ENCODE results near the gene GPATCH2L.

DNA sequence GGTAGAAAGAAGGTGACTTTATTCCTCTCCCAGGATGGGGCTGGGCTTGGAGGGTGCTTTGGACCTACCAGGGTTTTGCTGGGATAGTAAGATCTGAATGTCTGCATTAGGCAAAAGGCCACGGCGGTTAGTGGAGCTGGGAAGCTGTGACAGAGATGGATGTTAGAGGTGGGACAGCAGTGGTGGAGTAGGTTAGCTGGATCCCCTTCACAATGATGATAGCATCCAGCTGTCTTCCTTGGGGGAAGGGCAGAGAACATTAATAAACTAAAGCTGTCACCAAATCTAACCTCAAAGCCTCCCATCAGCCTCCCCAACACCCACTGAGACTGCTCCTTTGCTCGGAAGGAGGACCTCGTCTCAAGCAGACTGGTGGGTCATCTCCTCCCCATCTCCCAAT lies 104.8 kb downstream of the GPATCH2L start:
- TF ChIP-seq POLR2AphosphoS5 (IDR thresholded peaks at IDR 0.05) (no peak), POLR2A (IDR thresholded peaks at IDR 0.05) (no peak)
- TF ChIP-seq, protein P1, sequence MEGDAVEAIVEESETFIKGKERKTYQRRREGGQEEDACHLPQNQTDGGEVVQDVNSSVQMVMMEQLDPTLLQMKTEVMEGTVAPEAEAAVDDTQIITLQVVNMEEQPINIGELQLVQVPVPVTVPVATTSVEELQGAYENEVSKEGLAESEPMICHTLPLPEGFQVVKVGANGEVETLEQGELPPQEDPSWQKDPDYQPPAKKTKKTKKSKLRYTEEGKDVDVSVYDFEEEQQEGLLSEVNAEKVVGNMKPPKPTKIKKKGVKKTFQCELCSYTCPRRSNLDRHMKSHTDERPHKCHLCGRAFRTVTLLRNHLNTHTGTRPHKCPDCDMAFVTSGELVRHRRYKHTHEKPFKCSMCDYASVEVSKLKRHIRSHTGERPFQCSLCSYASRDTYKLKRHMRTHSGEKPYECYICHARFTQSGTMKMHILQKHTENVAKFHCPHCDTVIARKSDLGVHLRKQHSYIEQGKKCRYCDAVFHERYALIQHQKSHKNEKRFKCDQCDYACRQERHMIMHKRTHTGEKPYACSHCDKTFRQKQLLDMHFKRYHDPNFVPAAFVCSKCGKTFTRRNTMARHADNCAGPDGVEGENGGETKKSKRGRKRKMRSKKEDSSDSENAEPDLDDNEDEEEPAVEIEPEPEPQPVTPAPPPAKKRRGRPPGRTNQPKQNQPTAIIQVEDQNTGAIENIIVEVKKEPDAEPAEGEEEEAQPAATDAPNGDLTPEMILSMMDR (IDR thresholded peaks at IDR 0.05), result no peak
